K562 (cell line): Measurements from ENCODE around the gene RNF212B. TPM values are rescaled to one million over a fixed set of nuclear protein-coding genes. Genes with fewer than 3 reads are reported as not detected.

Experiments
- COPS2 ChIP-seq: fragments of 450-650 bp; conservative IDR thresholded peaks from 2 replicates; pipeline ENCODE4 v1.6.1; 2016; ENCODE audit warnings: mild to moderate bottlenecking, moderate library complexity
- CREB1 ChIP-seq, 2 experiments: sonication (generic) in 1 of 2; formaldehyde crosslinking in 1 of 2; IDR thresholded peaks; 2 replicates each; pipeline versions ENCODE4 v1.6.1 to v1.8.0; 2012 to 2022; ENCODE audit warnings: inconsistent platforms in 1 of 2, mild to moderate bottlenecking in 1 of 2, missing genetic modification reagents in 1 of 2, moderate library complexity in 1 of 2
- GATAD2B ChIP-seq: fragments of 450-650 bp; IDR thresholded peaks from 2 replicates; pipeline ENCODE4 v1.6.1; 2017; ENCODE audit warnings: mild to moderate bottlenecking, borderline replicate concordance
- HEY1 ChIP-seq: fragments of 250-450 bp; sonication (Bioruptor Pico); IDR thresholded peaks from 2 replicates; pipeline ENCODE4 v1.5.0; 2020; ENCODE audit warnings: mild to moderate bottlenecking, moderate library complexity, borderline replicate concordance
- KAT8 ChIP-seq: fragments of 450-650 bp; IDR thresholded peaks from 2 replicates; pipeline ENCODE4 v1.6.1; 2016; ENCODE audit warnings: low read depth, mild to moderate bottlenecking
- NFIC ChIP-seq: fragments of 450-650 bp; IDR thresholded peaks from 2 replicates; pipeline ENCODE4 v1.6.1; 2017; ENCODE audit warnings: mild to moderate bottlenecking, inconsistent platforms
- PHB ChIP-seq: fragments of 250-450 bp; sonication (Bioruptor Pico); IDR thresholded peaks from 2 replicates; pipeline ENCODE4 v1.5.0; 2021
- PML ChIP-seq: IDR thresholded peaks from 2 replicates; pipeline ENCODE4 v1.6.1; 2012; ENCODE audit warnings: low read length, inconsistent platforms
- SLC30A9 ChIP-seq: fragments of 250-450 bp; sonication (Bioruptor Pico); IDR thresholded peaks from 2 replicates; pipeline ENCODE4 v1.8.0; 2022; ENCODE audit warnings: mild to moderate bottlenecking, moderate library complexity
- ZBTB7A ChIP-seq: IDR thresholded peaks from 2 replicates; pipeline ENCODE4 v1.6.1; 2011; ENCODE audit warnings: low read depth, mild to moderate bottlenecking, low read length, moderate library complexity, borderline replicate concordance; ENCODE audit not compliant: control insufficient read depth
- ZFP1 ChIP-seq: fragments of 450-650 bp; formaldehyde crosslinking; IDR thresholded peaks from 2 replicates; pipeline ENCODE4 v1.4.0; 2020; ENCODE audit warnings: mild to moderate bottlenecking, mixed read lengths
- ZNF134 ChIP-seq: fragments of 250-450 bp; sonication (Bioruptor Pico); conservative IDR thresholded peaks from 2 replicates; pipeline ENCODE4 v1.4.0; 2020
- ZNF184 ChIP-seq: sonication (generic); formaldehyde crosslinking; IDR thresholded peaks from 2 replicates; pipeline ENCODE4 v1.5.0; 2020; ENCODE audit warnings: missing genetic modification reagents
- ZNF197 ChIP-seq: fragments of 200-800 bp; sonication (Bioruptor generic); IDR thresholded peaks from 2 replicates; pipeline ENCODE4 v1.6.1; 2016; ENCODE audit warnings: low read depth, missing genetic modification characterization, missing compliant biosample characterization
- ZNF354B ChIP-seq: fragments of 250-450 bp; sonication (Bioruptor Pico); IDR thresholded peaks from 2 replicates; pipeline ENCODE4 v1.4.0; 2020
- ZNF444 ChIP-seq: fragments of 250-450 bp; sonication (Bioruptor Pico); IDR thresholded peaks from 2 replicates; pipeline ENCODE4 v1.4.0; 2020; ENCODE audit warnings: mild to moderate bottlenecking, moderate library complexity
- polyA plus RNA-seq, 8 experiments: library from polyadenylated mRNA; depleted of rRNA in 4 of 8; stranded (reverse) in 5 of 8; unstranded in 3 of 8; fragments of >200 nt; fragmentation: Nextera tagmentation in 2 of 8; fragmentation: Illumina TruSeq in 1 of 8; extraction: Ambion mirVana in 2 of 8; extraction: Trizol in 1 of 8; gene quantifications; 2 replicates each; pipeline versions ENCODE4 v1.2.1 to v1.2.3, GENCODE V29; 2011 to 2014; ENCODE audit warnings: inconsistent platforms in 1 of 8, missing spikeins in 1 of 8
- total RNA-seq, 7 experiments: library from RNA; depleted of rRNA in 6 of 7; stranded (reverse); fragments of >200 nt in 6 of 7; fragmentation: Illumina TruSeq in 2 of 7; extraction: Trizol in 2 of 7; gene quantifications; 2 replicates each; pipeline versions ENCODE4 v1.2.1 to v1.2.3, GENCODE V29; 2011 to 2021; ENCODE audit warnings: low replicate concordance in 1 of 7
- TF ChIP-seq, protein P1 (sequence below), 2 experiments: IDR thresholded peaks; 2 replicates each; pipeline ENCODE4 v1.6.1; 2012; ENCODE audit warnings: improper control_type of control experiment in 2 of 2, low read depth in 2 of 2, low read length in 2 of 2, borderline replicate concordance in 1 of 2
- TF ChIP-seq, protein P2 (sequence below): IDR thresholded peaks from 2 replicates; pipeline ENCODE4 v1.6.1; 2011; ENCODE audit warnings: borderline replicate concordance, low read depth, mild to moderate bottlenecking, moderate library complexity, low read length; ENCODE audit not compliant: insufficient read depth, poor library complexity, severe bottlenecking

Gene RNF212B
- total and polyA plus RNA-seq, 9 of the 15 experiments (the other 6 are each of a cell fraction or from before 2014, with no cell fraction given), result 0.15 to 0.43 (median 0.27) TPM; not detected in 3

DNA sequence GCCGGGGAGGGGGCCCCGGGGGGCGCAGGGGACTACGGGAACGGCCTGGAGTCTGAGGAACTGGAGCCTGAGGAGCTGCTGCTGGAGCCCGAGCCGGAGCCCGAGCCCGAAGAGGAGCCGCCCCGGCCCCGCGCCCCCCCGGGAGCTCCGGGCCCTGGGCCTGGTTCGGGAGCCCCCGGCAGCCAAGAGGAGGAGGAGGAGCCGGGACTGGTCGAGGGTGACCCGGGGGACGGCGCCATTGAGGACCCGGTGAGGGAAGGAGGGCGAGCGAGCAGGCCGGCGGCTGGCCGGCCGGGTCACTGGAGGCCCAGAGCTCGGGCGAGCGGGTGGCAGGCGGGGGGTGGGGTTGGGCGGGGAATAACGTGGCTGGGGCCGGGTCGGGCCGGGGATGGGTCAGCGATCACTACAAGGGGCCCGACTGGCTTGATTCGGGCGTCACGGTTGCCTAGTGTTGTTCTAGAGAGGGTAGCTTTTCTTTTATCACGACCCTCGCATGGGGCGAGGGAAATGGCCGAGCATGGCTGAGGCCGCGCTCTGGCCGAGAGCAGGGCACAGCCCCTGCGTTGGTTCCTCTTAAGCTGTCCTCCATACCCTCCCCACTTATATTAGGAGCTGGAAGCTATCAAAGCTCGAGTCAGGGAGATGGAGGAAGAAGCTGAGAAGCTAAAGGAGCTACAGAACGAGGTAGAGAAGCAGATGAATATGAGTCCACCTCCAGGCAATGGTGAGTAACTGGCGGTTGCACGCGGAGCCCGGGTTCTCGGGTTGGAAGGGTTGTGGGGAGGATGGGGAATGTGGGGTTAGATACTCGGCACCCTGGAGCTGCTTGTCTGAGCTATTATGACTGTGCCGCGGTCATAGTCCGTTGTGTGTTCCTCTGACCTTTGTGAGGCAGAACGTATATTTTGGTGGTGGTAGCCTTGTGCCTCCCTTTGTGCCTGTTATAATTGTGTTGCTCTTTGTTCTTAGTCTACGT, 84.1 kb downstream of the RNF212B start (continued):
- TF ChIP-seq SLC30A9 (CRISPR knock-in tag), result no peak
- TF ChIP-seq ZNF197, result no peak
- TF ChIP-seq PML, result no peak; the same call in 1 of the 2 replicates
- peak; percentile 59; the same call in 1 of the 2 replicates for TF ChIP-seq ZBTB7A
- TF ChIP-seq ZNF134 (CRISPR knock-in tag), result no peak
- TF ChIP-seq GATAD2B, result no peak
- no peak for TF ChIP-seq ZNF184
- TF ChIP-seq ZFP1 (CRISPR knock-in tag), result no peak
- TF ChIP-seq, protein P1, sequence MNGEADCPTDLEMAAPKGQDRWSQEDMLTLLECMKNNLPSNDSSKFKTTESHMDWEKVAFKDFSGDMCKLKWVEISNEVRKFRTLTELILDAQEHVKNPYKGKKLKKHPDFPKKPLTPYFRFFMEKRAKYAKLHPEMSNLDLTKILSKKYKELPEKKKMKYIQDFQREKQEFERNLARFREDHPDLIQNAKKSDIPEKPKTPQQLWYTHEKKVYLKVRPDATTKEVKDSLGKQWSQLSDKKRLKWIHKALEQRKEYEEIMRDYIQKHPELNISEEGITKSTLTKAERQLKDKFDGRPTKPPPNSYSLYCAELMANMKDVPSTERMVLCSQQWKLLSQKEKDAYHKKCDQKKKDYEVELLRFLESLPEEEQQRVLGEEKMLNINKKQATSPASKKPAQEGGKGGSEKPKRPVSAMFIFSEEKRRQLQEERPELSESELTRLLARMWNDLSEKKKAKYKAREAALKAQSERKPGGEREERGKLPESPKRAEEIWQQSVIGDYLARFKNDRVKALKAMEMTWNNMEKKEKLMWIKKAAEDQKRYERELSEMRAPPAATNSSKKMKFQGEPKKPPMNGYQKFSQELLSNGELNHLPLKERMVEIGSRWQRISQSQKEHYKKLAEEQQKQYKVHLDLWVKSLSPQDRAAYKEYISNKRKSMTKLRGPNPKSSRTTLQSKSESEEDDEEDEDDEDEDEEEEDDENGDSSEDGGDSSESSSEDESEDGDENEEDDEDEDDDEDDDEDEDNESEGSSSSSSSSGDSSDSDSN (IDR thresholded peaks at IDR 0.05; ENCODE audit: borderline replicate concordance in 1 of 2, low read depth in 2 of 2, low read length in 2 of 2), result peak in 1 of 2 experiments; percentile 58; a peak in 1 of 4 replicates
- TF ChIP-seq, protein P2, sequence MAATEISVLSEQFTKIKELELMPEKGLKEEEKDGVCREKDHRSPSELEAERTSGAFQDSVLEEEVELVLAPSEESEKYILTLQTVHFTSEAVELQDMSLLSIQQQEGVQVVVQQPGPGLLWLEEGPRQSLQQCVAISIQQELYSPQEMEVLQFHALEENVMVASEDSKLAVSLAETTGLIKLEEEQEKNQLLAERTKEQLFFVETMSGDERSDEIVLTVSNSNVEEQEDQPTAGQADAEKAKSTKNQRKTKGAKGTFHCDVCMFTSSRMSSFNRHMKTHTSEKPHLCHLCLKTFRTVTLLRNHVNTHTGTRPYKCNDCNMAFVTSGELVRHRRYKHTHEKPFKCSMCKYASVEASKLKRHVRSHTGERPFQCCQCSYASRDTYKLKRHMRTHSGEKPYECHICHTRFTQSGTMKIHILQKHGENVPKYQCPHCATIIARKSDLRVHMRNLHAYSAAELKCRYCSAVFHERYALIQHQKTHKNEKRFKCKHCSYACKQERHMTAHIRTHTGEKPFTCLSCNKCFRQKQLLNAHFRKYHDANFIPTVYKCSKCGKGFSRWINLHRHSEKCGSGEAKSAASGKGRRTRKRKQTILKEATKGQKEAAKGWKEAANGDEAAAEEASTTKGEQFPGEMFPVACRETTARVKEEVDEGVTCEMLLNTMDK, result no peak
- no peak for TF ChIP-seq KAT8
- TF ChIP-seq PHB (CRISPR knock-in tag), result no peak
- TF ChIP-seq COPS2, result no peak
- TF ChIP-seq CREB1 (IDR thresholded peaks at IDR 0.05), result no peak
- TF ChIP-seq CREB1 (CRISPR knock-in tag; IDR thresholded peaks at IDR 0.05), result no peak
- TF ChIP-seq ZNF354B, result 0 out of 2 replicates have a peak, but pooled peaks have one; percentile 17
- TF ChIP-seq ZNF444 (CRISPR knock-in tag), result no peak
- TF ChIP-seq NFIC, result no peak
- TF ChIP-seq HEY1, result no peak
